A673 (cell line): ENCODE measurements around the gene RHO. TPM values are rescaled to one million over a fixed set of nuclear protein-coding genes. Genes with fewer than 3 reads are reported as not detected.
"Not testable (repeated sequence)": the region's sequence is repeated elsewhere in the genome, so short reads cannot be mapped to it uniquely, and the experiment has no call there.

ENCODE experiments used
- BruUV-seq: library from RNA; stranded (reverse); fragments of 400-500 nt; replicated peaks from 2 replicates; lab custom pipeline; 2021; lab: Mats Ljungman, UMichigan
- CTCF ChIA-PET: fragments of 300-600 bp; sonication (Branson Sonifier 250); formaldehyde crosslinking; loops from one replicate; lab custom pipeline; 2022; ENCODE audit warnings: antibody characterized with exemption; lab: Charles Lee
- POLR2A ChIA-PET: fragments of 300-600 bp; sonication (Branson Sonifier 250); formaldehyde crosslinking; loops from one replicate; lab custom pipeline; 2022; ENCODE audit warnings: antibody characterized with exemption; ENCODE audit not compliant: low non-redundant PET; lab: Charles Lee
- DNase-seq: peaks from one replicate; pipeline ENCODE4 v3.0.0-alpha.2; 2015; ENCODE audit warnings: low spot score
- H3K27ac ChIP-seq: fragments of 200-600 bp; sonication (generic); 2 replicates; pipeline ENCODE4 v1.5.1; 2016; ENCODE audit warnings: mixed run types, low read depth, mild to moderate bottlenecking, mixed read lengths, antibody characterized with exemption, low read length; ENCODE audit not compliant: poor library complexity, severe bottlenecking
- H3K27me3 ChIP-seq: fragments of 200-600 bp; sonication (generic); replicated peaks from 2 replicates; pipeline ENCODE4 v1.6.1; 2017; ENCODE audit warnings: mixed run types, low read depth, mild to moderate bottlenecking, mixed read lengths, antibody characterized with exemption, low read length; ENCODE audit not compliant: insufficient read depth, poor library complexity
- H3K36me3 ChIP-seq: fragments of 200-600 bp; sonication (generic); 2 replicates; pipeline ENCODE4 v1.6.1; 2016; ENCODE audit warnings: mixed run types, mild to moderate bottlenecking, mixed read lengths, antibody characterized with exemption, low read length; ENCODE audit not compliant: insufficient read depth, poor library complexity, severe bottlenecking
- H3K4me1 ChIP-seq: fragments of 200-600 bp; sonication (generic); 2 replicates; pipeline ENCODE4 v1.6.1; 2017; ENCODE audit warnings: mixed run types, mild to moderate bottlenecking, mixed read lengths, antibody characterized with exemption, low read length; ENCODE audit not compliant: insufficient read depth, poor library complexity, severe bottlenecking
- H3K4me3 ChIP-seq: fragments of 200-600 bp; sonication (generic); 2 replicates; pipeline ENCODE4 v1.5.1; 2016; ENCODE audit warnings: low read depth, mixed run types, mild to moderate bottlenecking, mixed read lengths, low read length; ENCODE audit not compliant: poor library complexity, severe bottlenecking
- H3K9me3 ChIP-seq: fragments of 200-600 bp; sonication (generic); 2 replicates; pipeline ENCODE4 v1.6.1; 2016; ENCODE audit warnings: mixed run types, low read depth, mild to moderate bottlenecking, mixed read lengths, antibody characterized with exemption, low read length; ENCODE audit not compliant: poor library complexity, severe bottlenecking
- CTCF ChIP-seq: fragments of 300-800, 200-600 bp; sonication (generic); conservative IDR thresholded peaks from 2 replicates; pipeline ENCODE4 v1.5.1; 2017; ENCODE audit warnings: low read depth, mild to moderate bottlenecking, antibody characterized with exemption, low read length, moderate library complexity, mixed read lengths
- EZH2 ChIP-seq: fragments of 200-600 bp; sonication (generic); IDR thresholded peaks from 2 replicates; pipeline ENCODE4 v1.6.1; 2017; ENCODE audit warnings: borderline replicate concordance, low read depth, mild to moderate bottlenecking, mixed read lengths, antibody characterized with exemption, low read length; ENCODE audit not compliant: poor library complexity, severe bottlenecking
- intact Hi-C: fragments of 100-400 bp; cut with micrococcal nuclease; formaldehyde crosslinking; loops from one replicate; pipeline ENCODE4 v1.10.0; 2022; ENCODE audit not compliant: unreplicated experiment
- total RNA-seq: library from RNA; stranded (reverse); gene quantifications from 2 replicates; pipeline ENCODE4 v1.2.3, GENCODE V29; 2021

RHO gene
- total RNA-seq, 1 experiment from 2014 or later, result not detected

- Histone ChIP-seq H3K4me1 (no peaks in the 10 kb centered on the region), H3K4me3 (no peak overlapping the region), H3K27ac (no peak overlapping the region), H3K9me3 (no peaks in the 10 kb centered on the region), H3K36me3 (peaks cover 4% of the 10 kb centered on the region), H3K27me3 (no peaks in the 10 kb centered on the region)
- POLR2A ChIA-PET, result interaction anchor here (0.5 kb wide), 1 partner anchor 85 kb away, joined by 10 read pairs; no protein-coding TSS in a partner anchor
- no peak for DNase-seq
- CTCF ChIA-PET, result no interaction called here
- no TSS peak for BruUV-seq
- no peak for TF ChIP-seq CTCF
- no peak for TF ChIP-seq EZH2
- intact Hi-C loops, result loop anchor here (5.0 to 10.0 kb wide), 2 partner anchors 135 to 502 kb away; no protein-coding TSS in a partner anchor
Measured at GRCh38 chr3:129492691-129493090, 35.7 kb upstream of the RHO start.

- H3K9me3 ChIP-seq, result no peaks in the 10 kb centered on the region
- intact Hi-C loops, result loop anchor here (5.0 to 10.0 kb wide), 2 partner anchors 134 to 502 kb away; no protein-coding TSS in a partner anchor
- ChIA-PET CTCF (no interaction called here), POLR2A (no interaction called here)
- BruUV-seq, result no TSS peak
- no peak for TF ChIP-seq CTCF
- TF ChIP-seq EZH2, result no peak
- no peaks in the 10 kb centered on the region for H3K27me3 ChIP-seq
- H3K4me1 ChIP-seq, result no peaks in the 10 kb centered on the region
- no peak overlapping the region for H3K4me3 ChIP-seq
- H3K27ac ChIP-seq, result no peak overlapping the region
- no peak for DNase-seq
- peaks cover 4% of the 10 kb centered on the region for H3K36me3 ChIP-seq
Measured at GRCh38 chr3:129493206-129493605, 35.2 kb upstream of the RHO start.

GRCh38 chr3:129494499-129494898, 33.9 kb upstream of the RHO start:
- intact Hi-C loops, result loop anchor here (5.0 to 10.0 kb wide), 2 partner anchors 133 to 500 kb away; no protein-coding TSS in a partner anchor
- DNase-seq, H3K4me1 ChIP-seq, H3K27ac ChIP-seq, H3K9me3 ChIP-seq, BruUV-seq, H3K27me3 ChIP-seq, H3K4me3 ChIP-seq, CTCF ChIA-PET, H3K36me3 ChIP-seq, POLR2A ChIA-PET: not testable (repeated sequence)

GRCh38 chr3:129495006-129495639, 33.3 kb upstream of the RHO start:
- H3K9me3 ChIP-seq, H3K27ac ChIP-seq, DNase-seq, BruUV-seq, H3K4me3 ChIP-seq, H3K36me3 ChIP-seq, H3K4me1 ChIP-seq, H3K27me3 ChIP-seq, CTCF ChIA-PET, POLR2A ChIA-PET: not testable (repeated sequence)
- intact Hi-C loops, result loop anchor here (10.0 kb wide), 1 partner anchor 500 kb away; no protein-coding TSS in a partner anchor

GRCh38 chr3:129497876-129498275, 30.6 kb upstream of the RHO start:
- H3K4me3 ChIP-seq, DNase-seq, CTCF ChIA-PET, BruUV-seq, H3K4me1 ChIP-seq, H3K27ac ChIP-seq, H3K9me3 ChIP-seq, H3K36me3 ChIP-seq, POLR2A ChIA-PET, H3K27me3 ChIP-seq: not testable (repeated sequence)
- intact Hi-C loops, result loop anchor here (10.0 kb wide), 1 partner anchor 497 kb away; no protein-coding TSS in a partner anchor
